CD4-positive, alpha-beta T cell treated with Interleukin-1 beta for 1 hour (primary cell): ENCODE results near the gene RELN.

ENCODE experiments used
- DNase-seq, 2 donors: peaks; one replicate each; pipeline ENCODE4 v3.0.0-alpha.2; 2020 to 2022

The RELN gene

GRCh38 chr7:103777440-103777839 lies 212.0 kb downstream of the RELN start:
- DNase-seq: no peak

GRCh38 chr7:103773726-103774125 lies 215.7 kb downstream of the RELN start:
- no peak for DNase-seq

DNA sequence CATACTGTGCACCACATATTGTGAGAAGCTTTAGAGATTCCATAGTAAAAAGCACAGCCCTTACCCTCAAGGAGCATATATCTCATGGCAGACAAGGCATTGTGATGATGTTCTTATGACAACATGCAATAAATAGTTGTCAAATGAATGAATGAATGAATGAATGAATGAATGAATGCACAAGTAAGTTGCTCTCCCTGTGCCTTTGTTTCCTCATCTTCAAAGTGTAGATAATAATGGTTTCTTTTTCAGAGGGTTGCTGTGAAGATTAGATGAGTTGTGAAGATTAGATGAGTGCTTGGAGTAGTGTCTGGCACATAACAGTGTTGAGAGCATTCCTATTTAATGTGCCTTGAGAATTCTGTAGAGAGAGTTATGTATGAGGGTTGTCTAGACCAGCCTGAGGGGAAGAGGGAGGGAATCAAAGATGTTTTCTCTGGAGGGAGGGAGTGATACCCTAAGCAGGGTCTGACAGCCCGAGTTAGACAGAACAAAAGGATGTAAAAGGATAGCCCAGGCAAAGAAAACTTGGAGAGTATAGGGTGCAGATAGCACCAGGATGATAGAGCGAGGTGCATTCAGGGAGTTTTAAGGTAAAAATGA lies 217.2 kb downstream of the RELN start:
- DNase-seq: no peak

DNA sequence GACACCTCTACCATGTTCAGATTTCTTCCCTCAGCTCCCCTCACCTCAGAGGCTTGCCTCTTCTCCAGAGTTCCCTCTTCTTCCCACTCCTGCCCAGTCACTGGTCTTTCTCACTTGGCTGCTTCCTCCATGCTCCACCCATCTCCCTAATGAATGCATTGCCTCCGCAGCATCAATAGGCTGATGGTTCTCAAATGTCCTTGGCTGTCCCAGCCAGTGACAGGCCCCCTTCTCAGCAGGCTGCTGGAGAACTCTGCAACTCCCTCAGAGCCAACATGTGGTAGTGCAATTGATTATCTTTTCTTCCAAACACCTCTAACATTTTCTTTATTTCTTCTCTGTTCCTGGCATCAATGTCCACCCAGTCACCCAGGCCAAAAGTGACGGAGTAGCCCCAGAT lies 218.2 kb downstream of the RELN start:
- no peak for DNase-seq

DNA sequence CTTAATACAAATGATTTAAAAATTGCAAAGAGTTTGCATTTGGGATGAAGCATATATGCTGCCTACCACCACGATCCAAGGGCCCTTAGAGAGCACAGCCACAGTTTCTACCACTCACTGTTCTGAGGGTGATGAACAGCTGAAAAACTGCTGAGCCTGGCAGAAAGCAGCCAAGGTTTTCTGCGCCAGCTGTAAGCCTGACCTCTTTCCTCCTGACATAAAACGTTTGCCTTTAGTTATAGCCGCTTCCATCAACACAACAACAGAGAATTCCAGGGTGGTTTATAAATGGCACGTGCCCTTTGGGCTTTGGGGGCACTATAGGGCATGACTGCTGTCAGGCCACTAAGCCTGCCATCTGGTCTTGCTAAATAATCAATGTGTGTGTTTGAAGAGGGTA lies 222.8 kb downstream of the RELN start:
- DNase-seq: no peak

- no peak for DNase-seq
These were observed 223.6 kb downstream of the RELN start for GRCh38 chr7:103765901-103766300.

GRCh38 chr7:103764901-103765300 lies 224.6 kb downstream of the RELN start:
- no peak for DNase-seq

DNA sequence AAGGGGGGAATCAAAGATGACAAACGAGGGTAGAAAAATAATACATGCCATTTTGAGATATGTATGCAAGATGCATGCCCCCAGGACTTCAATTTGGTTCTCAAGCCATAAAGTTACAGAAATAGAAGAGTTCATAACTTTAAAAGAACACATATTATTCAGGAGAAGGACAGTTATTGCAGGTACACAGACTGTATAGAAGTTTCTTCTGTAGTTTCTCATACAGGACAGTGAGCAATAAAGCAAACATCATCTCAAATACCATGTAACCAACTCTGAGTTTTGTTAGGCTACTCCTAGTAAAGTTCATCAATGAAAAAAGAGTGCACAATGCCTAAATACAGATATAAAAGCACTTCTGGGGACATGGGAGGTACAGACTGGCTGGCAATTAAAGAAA lies 226.6 kb downstream of the RELN start:
- no peak for DNase-seq

- no peak for DNase-seq
These were observed 227.2 kb downstream of the RELN start for GRCh38 chr7:103762065-103762760.

- no peak for DNase-seq
These were observed 236.5 kb downstream of the RELN start for GRCh38 chr7:103752995-103753394.

- DNase-seq: no peak
These were observed 238.1 kb downstream of the RELN start for GRCh38 chr7:103751311-103751880.

GRCh38 chr7:103748680-103749079 lies 240.8 kb downstream of the RELN start:
- no peak for DNase-seq

DNA sequence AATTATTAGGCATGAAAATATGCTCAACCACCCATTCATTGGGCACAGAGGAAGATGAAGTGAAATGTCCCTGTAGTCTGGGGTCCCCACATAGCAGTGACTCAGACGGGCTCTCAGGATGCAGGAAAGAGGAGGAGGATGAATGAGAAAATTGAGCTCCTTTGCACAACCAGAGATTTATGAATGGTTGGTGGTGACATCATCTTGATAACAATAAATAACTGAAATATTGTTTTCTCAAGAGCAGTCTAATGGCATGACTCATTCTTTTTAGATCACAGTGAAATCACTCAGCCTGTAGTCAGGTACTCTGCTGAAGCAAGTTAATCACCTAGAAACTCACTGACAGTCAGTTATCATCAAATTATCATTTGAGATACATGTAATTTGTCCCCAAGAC lies 254.1 kb downstream of the RELN start:
- DNase-seq: no peak

DNA sequence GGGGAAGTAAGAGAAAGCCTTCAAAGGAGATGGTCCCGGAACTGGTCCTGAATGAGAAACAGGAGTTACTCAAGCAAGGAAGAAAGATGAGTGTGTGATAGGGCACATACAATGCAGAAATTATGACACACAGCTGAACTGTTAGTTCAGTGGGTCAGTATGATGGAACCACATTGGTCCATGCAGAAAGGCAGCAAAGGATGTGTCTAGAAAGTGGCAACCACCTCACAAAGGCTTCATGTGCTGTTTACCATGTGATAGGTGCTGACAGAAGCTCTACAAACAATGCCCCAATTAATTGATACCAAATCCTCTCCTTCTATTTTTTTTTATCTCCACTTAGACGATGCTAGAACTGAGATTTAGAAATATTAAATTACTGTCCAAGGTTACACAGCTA lies 258.3 kb downstream of the RELN start:
- DNase-seq: no peak

DNA sequence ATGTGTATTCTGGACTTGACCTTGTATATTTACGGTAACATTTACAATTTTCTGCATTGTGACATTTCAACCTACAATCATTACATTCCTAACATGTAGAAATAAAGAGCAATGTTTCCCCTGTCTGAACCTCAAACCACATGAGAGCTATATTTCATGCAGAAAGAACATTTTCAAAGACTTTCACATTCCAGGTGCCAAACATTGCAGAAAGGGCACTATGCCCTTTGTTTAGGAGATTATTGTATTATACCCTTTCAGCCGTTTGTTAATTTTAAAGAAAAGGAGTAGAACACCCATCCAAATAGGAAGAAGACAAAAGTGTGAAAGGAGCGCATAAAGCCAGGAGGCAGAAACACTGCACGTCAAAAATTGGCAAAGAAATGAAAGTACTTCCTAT lies 260.4 kb downstream of the RELN start:
- DNase-seq: no peak

DNA sequence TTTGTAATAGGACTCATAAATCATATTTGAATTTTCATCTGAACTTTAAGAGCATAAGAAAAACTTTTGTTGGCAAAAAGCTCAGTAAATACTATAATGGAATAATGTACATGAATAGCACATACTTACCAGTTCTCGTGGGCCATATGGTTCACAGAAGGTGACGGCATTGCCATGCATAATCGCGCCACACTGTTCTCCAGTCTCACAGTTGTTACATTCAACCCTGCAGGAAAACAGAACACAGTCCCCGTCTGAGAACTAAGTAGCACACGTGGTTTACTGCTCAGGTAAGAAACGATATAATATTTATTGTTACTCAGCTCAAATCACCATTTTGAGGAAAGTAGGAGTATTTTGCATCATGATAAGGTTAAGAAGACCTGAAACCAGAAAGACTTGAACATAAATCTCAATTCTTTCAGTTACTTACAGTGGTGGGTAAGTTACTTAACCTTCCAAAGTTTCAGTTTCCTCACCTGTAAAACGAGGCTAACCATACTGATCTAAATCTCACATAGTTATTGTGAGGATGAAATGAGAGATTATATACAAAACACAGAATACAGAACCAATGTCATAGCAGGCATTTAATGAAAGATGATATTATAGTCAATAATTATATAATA lies 261.4 kb downstream of the RELN start:
- DNase-seq: no peak

GRCh38 chr7:103719070-103719469 lies 270.4 kb downstream of the RELN start:
- no peak for DNase-seq

DNA sequence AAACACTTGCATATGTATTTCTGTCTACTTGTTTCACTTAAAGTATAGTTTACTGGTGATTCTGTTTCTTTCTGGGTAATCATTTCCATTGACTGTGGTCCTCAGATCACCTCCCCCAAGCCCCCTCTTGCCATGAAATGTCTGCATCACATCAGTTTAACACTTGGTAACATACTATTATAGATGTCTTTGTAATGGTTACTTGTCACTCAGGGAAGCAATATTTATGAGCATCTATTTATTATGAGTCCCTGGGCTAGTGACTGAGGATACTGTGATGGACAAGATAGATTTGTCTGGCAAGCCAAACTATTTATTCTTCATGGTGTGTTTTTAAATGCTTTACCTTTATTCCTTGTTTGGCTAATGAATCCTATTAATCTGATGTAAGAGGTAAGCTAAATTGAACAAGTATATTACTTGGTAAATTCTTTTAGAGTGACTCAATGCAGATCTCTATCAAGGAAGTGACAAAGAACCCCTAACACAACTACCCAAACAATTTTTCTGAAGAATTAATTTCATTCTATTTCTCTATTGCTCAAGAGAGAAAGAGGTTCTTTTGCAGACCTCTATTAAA lies 270.9 kb downstream of the RELN start:
- DNase-seq: no peak

- DNase-seq: no peak
These were observed 271.9 kb downstream of the RELN start for GRCh38 chr7:103717574-103717973.

- no peak for DNase-seq
These were observed 273.9 kb downstream of the RELN start for GRCh38 chr7:103715376-103716120.

GRCh38 chr7:103714376-103714927 lies 275.0 kb downstream of the RELN start:
- DNase-seq: no peak

GRCh38 chr7:103712991-103713778 lies 276.3 kb downstream of the RELN start:
- no peak for DNase-seq
